Endothelial cell of umbilical vein (primary cell): ENCODE data around the gene SIRPB1. TPM values are rescaled to one million over a fixed set of nuclear protein-coding genes. Genes with fewer than 3 reads are reported as not detected.

Experiments used
- BruUV-seq: library from RNA; stranded (reverse); fragments of 400-500 nt; replicated peaks from 2 replicates; lab custom pipeline; 2021; lab: Mats Ljungman, UMichigan
- CTCF ChIA-PET: fragments of 300-600, 350-600 bp; sonication (Branson Sonifier 250); formaldehyde crosslinking; loops from one replicate; lab custom pipeline; 2021; ENCODE audit warnings: antibody characterized with exemption, inconsistent platforms; lab: Charles Lee
- POLR2A ChIA-PET: fragments of 300-600, 350-600 bp; sonication (Branson Sonifier 250); formaldehyde crosslinking; loops from one replicate; lab custom pipeline; 2021; ENCODE audit warnings: antibody characterized with exemption, inconsistent platforms; lab: Charles Lee
- DNase-seq: peaks from one replicate; pipeline ENCODE4 v3.0.0-alpha.2; 2011; ENCODE audit warnings: low read depth, low spot score
- FAIRE-seq: peaks from 2 replicates; lab custom pipeline; 2011; peaks lifted over from hg19 to GRCh38; lab: Jason Lieb, UNC
- H2AFZ ChIP-seq: 2 replicates; pipeline ENCODE4 v1.6.0; 2012; ENCODE audit warnings: low read depth, low read length, control low read depth, inconsistent platforms
- H3K27ac ChIP-seq: 2 replicates; pipeline ENCODE4 v1.5.1; 2011; ENCODE audit warnings: low read depth, mild to moderate bottlenecking, control low read depth, low read length, moderate library complexity; ENCODE audit not compliant: insufficient read depth
- H3K27me3 ChIP-seq, 2 experiments: 2 replicates each; pipeline versions ENCODE4 v1.6.0 to v1.6.1; 2011; ENCODE audit warnings: low read length in 2 of 2, mixed read lengths in 1 of 2; ENCODE audit not compliant: control insufficient read depth in 2 of 2, insufficient read depth in 2 of 2
- H3K36me3 ChIP-seq, 2 experiments: 2 replicates in 1 of 2; 3 replicates in 1 of 2; pipeline ENCODE4 v1.5.1; 2011; ENCODE audit warnings: low read length in 2 of 2, mild to moderate bottlenecking in 1 of 2, moderate library complexity in 1 of 2; ENCODE audit not compliant: control insufficient read depth in 2 of 2, insufficient read depth in 2 of 2; ENCODE audit errors: extremely low read depth in 1 of 2
- H3K4me1 ChIP-seq: 3 replicates; pipeline ENCODE4 v1.5.1; 2011; ENCODE audit warnings: mild to moderate bottlenecking, low read length; ENCODE audit not compliant: control insufficient read depth, insufficient read depth; ENCODE audit errors: extremely low read depth
- H3K4me2 ChIP-seq: 2 replicates; pipeline ENCODE4 v1.6.1; 2011; ENCODE audit warnings: low read length, control low read depth, mixed read lengths; ENCODE audit not compliant: insufficient read depth
- H3K4me3 ChIP-seq, 3 experiments: fragments of 200-600 bp in 1 of 3; sonication (generic), shearing (Covaris generic) in 1 of 3; replicated peaks in 1 of 3; 2 replicates each; pipeline ENCODE4 v1.5.1; 2011 to 2016; ENCODE audit warnings: control low read depth in 3 of 3, low read length in 3 of 3, mild to moderate bottlenecking in 2 of 3, inconsistent platforms in 1 of 3, low read depth in 1 of 3, moderate library complexity in 1 of 3; ENCODE audit not compliant: insufficient read depth in 1 of 3
- H3K79me2 ChIP-seq: 2 replicates; pipeline ENCODE4 v1.6.0; 2012; ENCODE audit warnings: low read length, inconsistent platforms; ENCODE audit not compliant: control insufficient read depth, insufficient read depth
- H3K9ac ChIP-seq: replicated peaks from 2 replicates; pipeline ENCODE3; 2011; ENCODE audit warnings: low read length, control low read depth; ENCODE audit not compliant: insufficient read depth; ENCODE audit errors: extremely low read depth
- H3K9me1 ChIP-seq: replicated peaks from 3 replicates; pipeline ENCODE4 v1.6.0; 2011; ENCODE audit warnings: mild to moderate bottlenecking, low read length; ENCODE audit not compliant: control insufficient read depth, insufficient read depth; ENCODE audit errors: extremely low read depth
- H3K9me3 ChIP-seq: replicated peaks from 2 replicates; pipeline ENCODE4 v1.5.1; 2012; ENCODE audit warnings: low read length, inconsistent platforms; ENCODE audit not compliant: control insufficient read depth, insufficient read depth
- H4K20me1 ChIP-seq: replicated peaks from 2 replicates; pipeline ENCODE3; 2011; ENCODE audit warnings: mild to moderate bottlenecking, low read length; ENCODE audit not compliant: control insufficient read depth, insufficient read depth; ENCODE audit errors: extremely low read depth
- CTCF ChIP-seq, 2 donors: IDR thresholded peaks; 1 replicate in 1 of 2; 2 replicates in 1 of 2; pipeline ENCODE4 v1.5.1; 2011; ENCODE audit warnings: low read length in 2 of 2, mild to moderate bottlenecking in 2 of 2, moderate library complexity in 2 of 2, control low read depth in 1 of 2, inconsistent platforms in 1 of 2, low read depth in 1 of 2; ENCODE audit not compliant: insufficient read depth in 1 of 2; ENCODE audit errors: extremely low read depth in 1 of 2
- EZH2 ChIP-seq: IDR thresholded peaks from 2 replicates; pipeline ENCODE4 v1.6.1; 2012; ENCODE audit warnings: borderline replicate concordance, low read depth, mild to moderate bottlenecking, moderate library complexity, low read length, inconsistent platforms; ENCODE audit not compliant: severe bottlenecking
- FOS ChIP-seq: IDR thresholded peaks from 2 replicates; pipeline ENCODE4 v1.6.1; 2011; ENCODE audit warnings: mild to moderate bottlenecking, low read length, moderate library complexity, borderline replicate concordance; ENCODE audit not compliant: insufficient read depth
- GATA2 ChIP-seq: IDR thresholded peaks from 2 replicates; pipeline ENCODE4 v1.7.0; 2011; ENCODE audit warnings: low read depth, mild to moderate bottlenecking, moderate library complexity, mixed read lengths, low read length; ENCODE audit not compliant: insufficient read length, insufficient read depth
- JUN ChIP-seq: IDR thresholded peaks from 2 replicates; pipeline ENCODE4 v1.6.1; 2011; ENCODE audit warnings: borderline replicate concordance, low read depth; ENCODE audit not compliant: insufficient read length, insufficient read depth
- MAX ChIP-seq: IDR thresholded peaks from 2 replicates; pipeline ENCODE4 v1.6.1; 2011; ENCODE audit not compliant: insufficient read depth, insufficient read length
- MYC ChIP-seq: IDR thresholded peaks from one replicate; pipeline ENCODE4 v1.6.1; 2011; ENCODE audit warnings: mild to moderate bottlenecking, low read depth, low read length
- POLR2A ChIP-seq: IDR thresholded peaks from 2 replicates; pipeline ENCODE4 v1.6.1; 2012; ENCODE audit warnings: low read depth, mild to moderate bottlenecking, control low read depth, low read length
- POLR2AphosphoS5 ChIP-seq: IDR thresholded peaks from 2 replicates; pipeline ENCODE4 v1.6.1; 2012; ENCODE audit warnings: low read depth, mild to moderate bottlenecking, control low read depth, low read length, moderate library complexity; ENCODE audit not compliant: insufficient read depth
- dilution Hi-C: fragments of 300-500 bp; cut with MboI; formaldehyde crosslinking; loops from one replicate; pipeline ENCODE4 v1.15.0; 2019; ENCODE audit warnings: low sequenced_read_pairs; ENCODE audit not compliant: extremely low pct_ligation_motif_present
- intact Hi-C: fragments of 100-400 bp; cut with micrococcal nuclease; formaldehyde crosslinking; loops from one replicate; pipeline ENCODE4 v1.10.0; 2022
- polyA plus RNA-seq, 4 experiments: library from polyadenylated mRNA; depleted of rRNA in 3 of 4; stranded (reverse) in 3 of 4; unstranded in 1 of 4; fragments of >200 nt; gene quantifications; 2 replicates each; pipeline versions ENCODE4 v1.2.1 to v1.2.3, GENCODE V29; 2011 to 2012; ENCODE audit warnings: missing spikeins in 1 of 4
- total RNA-seq: library from RNA; stranded (reverse); gene quantifications from 2 replicates; pipeline ENCODE4 v1.2.3, GENCODE V29; 2021

Gene SIRPB1
- total and polyA plus RNA-seq, 2 donors (not counting 3 experiments of a cell fraction or from before 2014, with no cell fraction given), result 0.10 to 6.5 TPM

- H3K9me3 ChIP-seq, result no peaks in the 10 kb centered on the region
- no peak overlapping the region for H3K9ac ChIP-seq
- peaks cover 36% of the 10 kb centered on the region for H3K4me1 ChIP-seq
- no peak for DNase-seq
- no peaks in the 10 kb centered on the region for H3K36me3 ChIP-seq
- dilution Hi-C loops, result no loop called here
- no peaks in the 10 kb centered on the region for H3K79me2 ChIP-seq
- no peaks in the 10 kb centered on the region for H4K20me1 ChIP-seq
- no peak overlapping the region for H3K4me3 ChIP-seq
- peak; percentile 44 for FAIRE-seq
- CTCF ChIA-PET, result interaction anchor here (0.9 to 1.9 kb wide), 2 partner anchors 123 to 150 kb away, joined by 4 to 6 read pairs; no protein-coding TSS in a partner anchor
- TF ChIP-seq MAX (no peak), POLR2A (no peak), GATA2 (no peak), JUN (no peak), MYC (no peak), POLR2AphosphoS5 (no peak), FOS (no peak), CTCF (IDR thresholded peaks at IDR 0.05; ENCODE audit: extremely low read depth in 1 of 2, insufficient read depth in 1 of 2, low read depth in 1 of 2, low read length in 2 of 2) (no peak), EZH2 (no peak)
- no TSS peak for BruUV-seq
- POLR2A ChIA-PET, result no interaction called here
- H3K27me3 ChIP-seq, result no peaks in the 10 kb centered on the region
- H3K9me1 ChIP-seq, result no peaks in the 10 kb centered on the region
- H3K27ac ChIP-seq, result no peak overlapping the region
- intact Hi-C loops, result no loop called here
- H3K4me2 ChIP-seq, result no peak overlapping the region
- H2AFZ ChIP-seq, result no peak overlapping the region
These were observed 6.9 kb upstream of the SIRPB1 start for GRCh38 chr20:1626528-1627199.
